GM23338 (cell line): Measurements from ENCODE around the gene SF1. TPM values are rescaled to one million over a fixed set of nuclear protein-coding genes. Genes with fewer than 3 reads are reported as not detected.

Experiments used
- ATAC-seq: fragments of 200-7000 bp; cut with Tn5 transposase; 3 replicates; pipeline ENCODE4 v1.9.1; 2020
- DNase-seq: peaks from one replicate; pipeline ENCODE4 v3.0.0-alpha.2; 2015; ENCODE audit warnings: low spot score
- H2AFZ ChIP-seq: fragments of 200-600 bp; sonication (generic); 2 replicates; pipeline ENCODE4 v1.8.0; 2016; ENCODE audit warnings: antibody characterized with exemption, mild to moderate bottlenecking, moderate library complexity
- H3F3A ChIP-seq: fragments of 200-600 bp; sonication (generic); replicated peaks from 2 replicates; pipeline ENCODE4 v1.8.0; 2017; ENCODE audit warnings: antibody characterized with exemption, mixed run types, low read depth
- H3K27ac ChIP-seq: fragments of 200-600 bp; sonication (generic); 2 replicates; pipeline ENCODE4 v1.6.1; 2016; ENCODE audit warnings: low read depth
- H3K27me3 ChIP-seq: fragments of 200-600 bp; sonication (generic); 2 replicates; pipeline ENCODE4 v1.8.0; 2016; ENCODE audit warnings: mild to moderate bottlenecking, mixed run types, moderate library complexity; ENCODE audit not compliant: insufficient read depth
- H3K36me3 ChIP-seq: fragments of 200-600 bp; sonication (generic); 2 replicates; pipeline ENCODE4 v1.8.0; 2016; ENCODE audit warnings: mild to moderate bottlenecking; ENCODE audit not compliant: insufficient read depth
- H3K4me1 ChIP-seq: fragments of 200-600 bp; sonication (generic); 2 replicates; pipeline ENCODE4 v1.8.0; 2016; ENCODE audit warnings: mild to moderate bottlenecking, moderate library complexity; ENCODE audit not compliant: insufficient read depth
- H3K4me2 ChIP-seq: fragments of 200-600 bp; sonication (generic); 2 replicates; pipeline ENCODE4 v1.7.1; 2017; ENCODE audit warnings: mixed run types
- H3K4me3 ChIP-seq: fragments of 200-600 bp; sonication (generic); 2 replicates; pipeline ENCODE4 v1.6.1; 2016; ENCODE audit warnings: mixed run types
- H3K79me2 ChIP-seq: fragments of 200-600 bp; sonication (generic); replicated peaks from 2 replicates; pipeline ENCODE4 v1.8.0; 2017; ENCODE audit warnings: mild to moderate bottlenecking; ENCODE audit not compliant: insufficient read depth
- H3K9me2 ChIP-seq: fragments of 200-600 bp; sonication (generic); 2 replicates; pipeline ENCODE4 v1.8.0; 2017; ENCODE audit not compliant: insufficient read depth
- H4K20me1 ChIP-seq: fragments of 200-600 bp; sonication (generic); replicated peaks from 2 replicates; pipeline ENCODE4 v1.8.0; 2017; ENCODE audit warnings: mild to moderate bottlenecking; ENCODE audit not compliant: insufficient read depth
- H3K27ac Mint-ChIP-seq: 2 replicates; pipeline ENCODE4 v1.8.0; 2020; ENCODE audit warnings: inconsistent platforms, mild to moderate bottlenecking, moderate library complexity, mixed read lengths
- H3K27me3 Mint-ChIP-seq: 3 replicates; pipeline ENCODE4 v1.8.0; 2022; ENCODE audit warnings: low read depth, mild to moderate bottlenecking, moderate library complexity, mixed read lengths, inconsistent platforms; ENCODE audit not compliant: insufficient read depth, poor library complexity
- H3K36me3 Mint-ChIP-seq: 3 replicates; pipeline ENCODE4 v1.8.0; 2021; ENCODE audit warnings: low read depth, mild to moderate bottlenecking, inconsistent platforms, moderate library complexity, mixed read lengths
- H3K4me1 Mint-ChIP-seq: 3 replicates; pipeline ENCODE4 v1.8.0; 2020; ENCODE audit warnings: mild to moderate bottlenecking, inconsistent platforms, mixed read lengths
- H3K4me3 Mint-ChIP-seq: 3 replicates; pipeline ENCODE4 v1.8.0; 2021; ENCODE audit warnings: moderate library complexity, mild to moderate bottlenecking, inconsistent platforms, mixed read lengths
- H3K9me3 Mint-ChIP-seq: 3 replicates; pipeline ENCODE4 v1.8.0; 2020; ENCODE audit warnings: moderate library complexity, mild to moderate bottlenecking, inconsistent platforms, mixed read lengths
- CREB1 ChIP-seq: fragments of 250-450 bp; sonication (Bioruptor Pico); IDR thresholded peaks from 2 replicates; pipeline ENCODE4 v1.5.0; 2020; ENCODE audit warnings: low read depth, mild to moderate bottlenecking, moderate library complexity
- CTCF ChIP-seq, 2 experiments: fragments of 200-600 bp in 1 of 2; sonication (generic) in 1 of 2; conservative IDR thresholded peaks; 2 replicates each; pipeline versions ENCODE4 v1.5.1 to v1.6.1; 2016 to 2017; ENCODE audit warnings: antibody characterized with exemption in 2 of 2, low read depth in 2 of 2, mild to moderate bottlenecking in 2 of 2, moderate library complexity in 1 of 2
- ETS1 ChIP-seq: IDR thresholded peaks from 2 replicates; pipeline ENCODE4 v1.6.1; 2016; ENCODE audit warnings: antibody characterized with exemption
- EZH2 ChIP-seq: fragments of 200-600 bp; sonication (generic); IDR thresholded peaks from one replicate; pipeline ENCODE4 v1.8.0; 2017; ENCODE audit warnings: antibody characterized with exemption, mild to moderate bottlenecking, low read depth; ENCODE audit not compliant: unreplicated experiment
- EZH2phosphoT487 ChIP-seq: fragments of 200-600 bp; sonication (generic); IDR thresholded peaks from one replicate; pipeline ENCODE4 v1.8.1; 2018; ENCODE audit warnings: antibody characterized with exemption; ENCODE audit not compliant: unreplicated experiment
- JUNB ChIP-seq: IDR thresholded peaks from one replicate; pipeline ENCODE4 v1.6.1; 2016; ENCODE audit warnings: antibody characterized with exemption; ENCODE audit not compliant: unreplicated experiment
- NANOG ChIP-seq: IDR thresholded peaks from 2 replicates; pipeline ENCODE4 v1.6.1; 2016; ENCODE audit warnings: antibody characterized with exemption, borderline replicate concordance
- POLR2AphosphoS5 ChIP-seq: IDR thresholded peaks from 2 replicates; pipeline ENCODE4 v1.6.1; 2016; ENCODE audit warnings: antibody characterized with exemption, low read depth
- REST ChIP-seq: IDR thresholded peaks from one replicate; pipeline ENCODE4 v1.6.1; 2018; ENCODE audit warnings: antibody characterized with exemption; ENCODE audit not compliant: unreplicated experiment
- STAT1 ChIP-seq: IDR thresholded peaks from one replicate; pipeline ENCODE4 v1.6.1; 2016; ENCODE audit warnings: antibody characterized with exemption; ENCODE audit not compliant: unreplicated experiment
- ZNF114 ChIP-seq: fragments of 250-450 bp; sonication (Bioruptor Pico); IDR thresholded peaks from 2 replicates; pipeline ENCODE4 v1.5.0; 2020; ENCODE audit warnings: mild to moderate bottlenecking, moderate library complexity
- ZNF331 ChIP-seq: fragments of 250-450 bp; sonication (Bioruptor Pico); IDR thresholded peaks from 2 replicates; pipeline ENCODE4 v1.5.0; 2020; ENCODE audit warnings: low read depth, mild to moderate bottlenecking, moderate library complexity
- ZNF462 ChIP-seq: fragments of 250-450 bp; sonication (Bioruptor Pico); IDR thresholded peaks from 2 replicates; pipeline ENCODE4 v1.5.0; 2020; ENCODE audit warnings: mild to moderate bottlenecking, moderate library complexity
- polyA plus RNA-seq: library from polyadenylated mRNA; unstranded; fragments of >200 nt; fragmentation: Nextera tagmentation; extraction: Ambion mirVana; gene quantifications from 2 replicates; pipeline ENCODE4 v1.2.1, GENCODE V29; 2016
- total RNA-seq: library from RNA; depleted of rRNA; stranded (reverse); fragments of >200 nt; shearing (Covaris generic); gene quantifications from 2 replicates; pipeline ENCODE4 v1.2.3, GENCODE V29; 2014

Gene SF1
- total and polyA plus RNA-seq, 2 experiments from 2014 or later = 76.9 to 252 TPM

GRCh38 chr11:64714666-64715065, 63.7 kb downstream of the SF1 start:
- H3K79me2 ChIP-seq = no peaks in the 10 kb centered on the region
- peaks cover 45% of the 10 kb centered on the region for H3K27me3 ChIP-seq

More at GRCh38 chr11:64714666-64715065, 63.7 kb downstream of the SF1 start:
- Mint-ChIP-seq H3K4me3 (peak overlapping the region; percentile 67; the same call in 1 of the 3 replicates), H3K27ac (no peak overlapping the region), H3K27me3 (peaks cover 59% of the 10 kb centered on the region), H3K36me3 (no peaks in the 10 kb centered on the region; the same call in 2 of the 3 replicates), H3K9me3 (no peaks in the 10 kb centered on the region), H3K4me1 (peaks cover 60% of the 10 kb centered on the region)
- peaks cover 40% of the 10 kb centered on the region for H3K4me1 ChIP-seq
- no peaks in the 10 kb centered on the region for H3K36me3 ChIP-seq
- H3F3A ChIP-seq = peaks cover 18% of the 10 kb centered on the region
- TF ChIP-seq CTCF (conservative IDR thresholded peaks at IDR 0.05; ENCODE audit: low read depth in 2 of 2) (no peak), ZNF331 (no peak), ZNF462 (CRISPR knock-in tag) (no peak), NANOG (no peak), REST (no peak), ZNF114 (CRISPR knock-in tag) (no peak), JUNB (no peak), STAT1 (no peak), EZH2phosphoT487 (no peak), POLR2AphosphoS5 (no peak), ETS1 (no peak), CREB1 (CRISPR knock-in tag) (no peak), EZH2 (no peak)
- ATAC-seq (no peak), DNase-seq (no peak)
- peak overlapping the region; percentile 88 for H3K4me2 ChIP-seq
- no peak overlapping the region; the same call in 1 of the 2 replicates for H3K4me3 ChIP-seq
- H4K20me1 ChIP-seq = peaks cover 5% of the 10 kb centered on the region; the same call in 1 of the 2 replicates
- no peaks in the 10 kb centered on the region for H3K9me2 ChIP-seq
- H2AFZ ChIP-seq = no peak overlapping the region
- H3K27ac ChIP-seq = no peak overlapping the region
